HG03095 (cell line): ENCODE data around the gene ATP9B.
"Not testable (repeated sequence)": the region's sequence is repeated elsewhere in the genome, so short reads cannot be mapped to it uniquely, and the experiment has no call there.

ENCODE experiments used
- ATAC-seq: cut with Tn5 transposase; IDR thresholded peaks from one replicate; pipeline ENCODE4 v1.9.1; 2021; ENCODE audit warnings: moderate library complexity; ENCODE audit not compliant: unreplicated experiment

ATP9B gene

DNA sequence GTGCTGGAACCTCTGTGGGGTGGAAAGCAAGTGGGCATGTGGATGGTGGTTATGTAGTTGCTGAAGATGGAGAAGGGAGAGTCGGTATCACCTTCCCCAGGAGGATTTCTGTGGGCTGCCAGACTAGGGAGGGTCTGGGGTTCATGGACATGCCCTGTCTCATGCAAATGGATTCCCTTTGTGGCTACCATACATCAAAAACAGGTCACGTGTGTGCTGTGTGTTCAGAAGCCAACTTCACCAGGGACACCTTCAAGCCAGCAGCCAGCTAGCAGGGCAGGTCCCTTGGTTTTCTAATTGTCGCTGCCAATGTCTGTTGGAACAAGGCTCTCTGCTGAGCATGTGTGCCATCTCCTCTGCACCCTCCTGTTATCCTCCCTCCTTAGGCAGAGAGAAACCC is 155.2 kb downstream of the ATP9B start:
- ATAC-seq, result no peak

GRCh38 chr18:79227621-79228020 is 158.4 kb downstream of the ATP9B start:
- no peak for ATAC-seq

- no peak for ATAC-seq
Measured at GRCh38 chr18:79229431-79229830, 160.2 kb downstream of the ATP9B start.

DNA sequence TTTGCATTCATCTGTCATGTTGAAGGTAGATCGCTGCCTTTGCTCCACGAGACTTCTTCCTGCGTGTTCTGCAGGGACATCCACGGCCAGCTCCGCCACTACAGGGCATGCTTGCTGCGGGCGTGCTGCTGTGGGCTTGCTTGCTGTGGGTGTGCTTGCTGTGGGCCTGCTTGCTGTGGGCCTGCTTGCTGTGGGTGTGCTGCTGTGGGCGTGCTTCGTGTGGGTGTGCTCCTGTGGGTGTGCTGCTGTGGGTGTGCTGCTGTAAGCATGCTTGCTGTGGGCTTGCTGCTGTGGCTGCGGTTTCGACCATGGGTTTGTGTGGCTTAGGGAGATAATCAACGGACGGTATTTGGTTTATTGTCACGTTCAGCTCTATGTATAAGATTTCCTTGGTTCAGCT is 165.2 kb downstream of the ATP9B start:
- no peak for ATAC-seq

- no peak for ATAC-seq
Measured at GRCh38 chr18:79239631-79240030, 170.4 kb downstream of the ATP9B start.

- ATAC-seq, result no peak
Measured at GRCh38 chr18:79241755-79242154, 172.6 kb downstream of the ATP9B start.

DNA sequence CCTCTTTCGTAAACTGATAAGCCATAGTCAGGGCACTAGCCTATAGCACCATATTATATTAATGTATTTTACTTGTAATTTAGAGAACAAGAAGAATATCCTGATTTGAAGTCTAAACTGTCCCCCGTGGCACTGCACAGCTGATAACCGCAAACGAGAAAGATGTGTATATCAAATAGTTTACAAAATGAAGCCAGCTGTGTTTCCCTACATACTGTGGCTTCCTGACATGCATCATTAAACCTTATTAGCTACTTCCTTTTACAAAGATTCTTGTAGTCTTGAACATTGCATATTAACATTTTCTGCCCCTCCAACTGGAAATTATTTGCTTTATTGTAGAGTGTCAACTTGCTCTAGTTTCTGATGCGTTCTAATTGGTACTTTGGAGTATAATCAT is 173.1 kb downstream of the ATP9B start:
- ATAC-seq, result no peak

DNA sequence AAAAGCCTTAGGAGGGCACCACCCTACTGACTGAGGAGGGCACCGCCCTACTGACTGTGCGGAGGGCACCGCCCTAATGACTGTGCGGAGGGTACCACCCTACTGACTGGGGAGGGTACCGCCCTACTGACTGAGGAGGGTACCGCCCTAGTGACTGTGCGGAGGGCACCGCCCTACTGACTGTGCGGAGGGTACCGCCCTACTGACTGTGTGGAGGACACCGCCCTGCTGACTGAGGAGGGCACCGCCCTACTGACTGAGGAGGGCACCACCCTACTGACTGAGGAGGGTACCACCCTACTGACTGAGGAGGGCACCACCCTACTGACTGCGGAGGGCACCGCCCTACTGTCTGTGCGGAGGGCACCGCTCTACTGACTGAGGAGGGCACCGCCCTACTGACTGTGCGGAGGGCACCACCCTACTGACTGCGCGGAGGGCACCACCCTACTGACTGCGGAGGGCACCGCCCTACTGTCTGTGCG is 176.4 kb downstream of the ATP9B start:
- ATAC-seq, result no peak

GRCh38 chr18:79246309-79247108 is 177.3 kb downstream of the ATP9B start:
- ATAC-seq, result peak; percentile 96

GRCh38 chr18:79248495-79249060 is 179.4 kb downstream of the ATP9B start:
- no peak for ATAC-seq

DNA sequence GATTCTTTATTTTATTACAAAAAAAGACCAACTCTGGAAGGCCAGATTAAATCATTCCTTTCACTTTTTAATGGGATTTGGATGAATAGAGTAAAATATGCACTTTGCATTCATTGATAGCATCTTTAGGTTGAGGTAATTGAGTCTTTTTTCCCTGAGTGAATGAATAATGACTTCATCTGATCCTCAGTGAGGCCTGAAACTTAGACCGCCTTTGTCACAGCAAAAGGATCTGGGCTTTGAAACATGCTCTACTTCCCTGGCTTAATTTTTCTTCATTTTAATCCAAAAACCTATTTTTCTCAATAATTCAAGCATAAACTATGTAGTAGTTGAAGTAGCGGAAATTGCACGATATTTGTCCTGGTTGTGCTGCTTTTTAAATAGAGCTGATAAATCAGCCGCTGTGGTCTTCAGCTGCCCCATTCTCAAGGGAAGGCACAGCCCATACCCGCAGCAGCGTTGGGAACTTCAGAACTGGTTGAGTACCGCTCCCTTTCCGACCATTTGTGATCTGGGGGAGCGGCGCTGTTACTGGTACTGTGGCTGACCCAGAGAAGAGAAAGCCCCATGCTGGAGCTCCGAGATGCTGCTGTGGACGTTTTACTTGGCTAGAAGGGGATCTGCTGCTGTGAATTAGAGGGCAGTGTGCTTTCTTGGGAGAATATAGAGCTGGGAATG is 181.2 kb downstream of the ATP9B start:
- no peak for ATAC-seq

DNA sequence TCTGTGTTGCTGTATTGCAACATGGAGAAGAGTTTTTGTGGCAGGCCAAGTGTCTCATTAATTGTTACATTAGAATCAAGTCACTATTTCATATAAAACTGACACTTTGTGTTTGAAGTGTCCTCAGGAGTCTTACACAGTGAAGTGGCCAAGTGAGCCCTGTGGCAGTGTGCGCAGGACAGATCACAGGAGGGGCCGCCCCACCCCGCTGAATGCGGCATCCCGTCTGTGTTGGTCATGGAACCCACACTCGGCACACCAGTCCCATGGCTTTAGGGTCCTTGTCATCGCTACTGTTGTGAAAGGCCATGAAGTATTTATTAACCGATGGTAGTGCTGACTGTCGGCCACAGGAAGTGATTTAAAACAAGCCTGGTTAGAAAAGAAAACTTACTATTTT is 181.8 kb downstream of the ATP9B start:
- ATAC-seq, result no peak

DNA sequence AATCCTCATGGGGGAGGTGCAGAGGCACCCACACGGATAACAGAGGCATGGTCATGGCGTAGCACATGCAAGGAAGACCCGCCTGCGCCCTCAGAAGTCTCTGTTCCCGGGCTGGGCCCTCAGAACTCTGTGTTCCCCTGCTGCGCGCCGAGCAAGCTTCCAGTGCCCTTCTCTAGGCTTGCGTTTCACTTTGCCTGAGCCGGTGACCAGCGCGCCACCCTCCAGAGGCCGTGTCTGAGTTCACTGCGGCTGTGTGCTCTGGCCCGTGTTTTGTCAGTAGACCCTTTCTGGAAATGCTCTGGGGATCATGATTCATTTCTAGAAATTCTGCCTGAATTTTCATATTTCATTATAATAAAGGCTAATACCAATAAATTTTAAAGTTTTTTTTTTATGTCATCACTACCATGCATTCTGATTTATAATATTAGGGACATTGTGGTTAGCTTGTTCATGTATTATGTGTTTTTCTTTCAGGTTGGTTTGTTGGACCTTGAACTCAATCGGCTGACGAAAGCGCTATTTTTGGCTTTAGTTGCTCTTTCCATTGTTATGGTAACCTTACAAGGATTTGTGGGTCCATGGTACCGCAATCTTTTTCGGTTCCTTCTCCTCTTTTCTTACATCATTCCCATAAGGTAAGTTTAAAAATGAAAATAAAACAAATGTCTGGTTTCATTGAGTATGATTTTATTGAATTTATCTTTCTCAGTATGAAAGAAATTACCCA is 183.9 kb downstream of the ATP9B start:
- ATAC-seq, result no peak

- ATAC-seq, result no peak
Measured at GRCh38 chr18:79257480-79257879, 188.3 kb downstream of the ATP9B start.

- peak; percentile 65 for ATAC-seq
Measured at GRCh38 chr18:79258447-79258846, 189.3 kb downstream of the ATP9B start.

DNA sequence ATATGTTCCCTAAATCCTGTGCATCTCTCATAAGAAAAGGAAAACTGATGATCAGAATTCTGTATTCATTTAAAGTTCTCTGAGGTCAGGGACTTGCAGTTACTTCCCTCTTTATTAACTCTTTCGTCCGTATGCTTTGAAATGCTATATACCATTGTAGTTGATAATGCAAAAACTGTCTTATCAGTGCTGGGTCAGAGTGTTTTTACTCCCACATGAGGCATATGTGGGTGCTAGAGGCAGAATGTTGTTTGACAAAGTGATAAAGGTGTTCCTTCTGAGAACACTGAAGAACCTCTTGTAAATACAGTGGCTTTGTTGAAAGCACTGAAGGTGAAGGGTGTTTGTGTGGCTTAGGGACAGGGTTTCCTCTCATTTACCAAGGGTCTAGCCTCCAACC is 190.0 kb downstream of the ATP9B start:
- ATAC-seq, result no peak

GRCh38 chr18:79260023-79260422 is 190.8 kb downstream of the ATP9B start:
- ATAC-seq, result no peak

- no peak for ATAC-seq
Measured at GRCh38 chr18:79260510-79260909, 191.3 kb downstream of the ATP9B start.

- ATAC-seq, result not testable (repeated sequence)
Measured at GRCh38 chr18:79265068-79265467, 195.9 kb downstream of the ATP9B start.

- ATAC-seq, result not testable (repeated sequence)
Measured at GRCh38 chr18:79271812-79272211, 202.6 kb downstream of the ATP9B start.

DNA sequence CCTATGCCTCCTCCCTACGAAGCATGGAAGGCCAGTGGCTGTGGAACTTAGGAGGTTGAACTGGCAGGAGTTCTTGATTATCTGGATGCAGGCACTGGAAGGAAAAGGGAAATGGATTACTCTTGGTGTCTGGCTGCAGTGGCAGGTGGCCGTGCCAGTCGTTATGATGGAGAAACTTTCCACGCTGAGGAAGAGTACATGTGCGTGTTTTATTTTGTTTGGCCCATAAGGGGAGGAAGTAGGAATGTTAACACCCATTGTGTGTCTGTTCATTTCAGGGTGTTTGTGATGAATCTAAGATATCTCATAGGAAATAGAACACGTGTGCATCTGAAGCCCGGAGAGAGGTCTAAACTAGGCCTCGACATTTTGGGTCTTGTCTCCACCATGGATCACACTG is 203.7 kb downstream of the ATP9B start:
- no peak for ATAC-seq
